ENCODE results near the gene MATR3. TPM values are rescaled to one million over a fixed set of nuclear protein-coding genes. Genes with fewer than 3 reads are reported as not detected.
"Not testable (repeated sequence)": the region's sequence is repeated elsewhere in the genome, so short reads cannot be mapped to it uniquely, and the experiment has no call there.

Gene MATR3
- total RNA-seq, 1 donor from 2014 or later = 301 TPM

- DNase-seq = no peak
Measured at GRCh38 chr5:139354186-139354585, 60.6 kb downstream of the MATR3 start.

GRCh38 chr5:139355900-139356299 is 62.4 kb downstream of the MATR3 start:
- not testable (repeated sequence) for DNase-seq

DNA sequence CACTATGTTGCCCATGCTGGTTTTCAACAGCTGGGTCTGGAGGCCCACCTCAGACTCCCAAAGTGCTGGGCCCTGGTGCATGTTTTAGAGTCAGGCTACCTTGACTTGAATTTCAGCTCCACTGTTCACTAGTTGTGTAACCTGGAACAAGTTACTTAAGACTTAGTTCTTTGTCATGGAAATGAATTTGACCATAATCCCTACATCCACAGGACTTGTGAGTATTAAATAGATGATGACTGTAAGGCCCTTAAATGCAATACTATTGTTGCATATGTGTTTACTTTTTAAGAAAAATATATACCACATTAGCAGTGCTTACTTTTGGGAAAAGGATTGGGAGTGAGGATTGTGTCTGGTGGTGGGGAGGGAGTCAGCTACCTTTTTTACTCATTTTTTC is 64.5 kb downstream of the MATR3 start:
- DNase-seq = no peak

DNA sequence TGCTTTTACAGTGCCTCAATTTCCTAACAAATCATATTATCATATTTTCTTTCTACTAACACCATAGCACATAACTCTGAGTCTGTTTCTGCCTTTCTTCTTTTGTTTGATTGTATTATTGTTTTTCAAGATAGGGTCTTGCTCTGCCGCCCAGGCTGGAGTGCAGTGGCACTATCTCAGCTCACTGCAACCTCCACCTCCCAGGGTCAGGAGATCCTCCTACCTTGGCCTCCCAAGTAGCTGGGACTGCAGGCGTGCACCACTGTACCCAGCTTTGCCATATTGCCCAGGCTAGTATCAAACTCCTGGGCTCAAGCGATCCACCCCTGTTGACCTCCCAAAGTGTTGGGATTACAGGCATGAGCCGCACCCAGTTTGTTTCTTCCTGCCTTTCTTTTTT is 66.8 kb downstream of the MATR3 start:
- no peak for DNase-seq

- no peak for DNase-seq
Measured at GRCh38 chr5:139361835-139362429, 68.4 kb downstream of the MATR3 start.

- DNase-seq = no peak
Measured at GRCh38 chr5:139363937-139364336, 70.4 kb downstream of the MATR3 start.

GRCh38 chr5:139364466-139364865 is 70.9 kb downstream of the MATR3 start:
- DNase-seq = no peak

- DNase-seq = peak; percentile 22
Measured at GRCh38 chr5:139368613-139369012, 75.1 kb downstream of the MATR3 start.

- DNase-seq = no peak
Measured at GRCh38 chr5:139369181-139369580, 75.6 kb downstream of the MATR3 start.

DNA sequence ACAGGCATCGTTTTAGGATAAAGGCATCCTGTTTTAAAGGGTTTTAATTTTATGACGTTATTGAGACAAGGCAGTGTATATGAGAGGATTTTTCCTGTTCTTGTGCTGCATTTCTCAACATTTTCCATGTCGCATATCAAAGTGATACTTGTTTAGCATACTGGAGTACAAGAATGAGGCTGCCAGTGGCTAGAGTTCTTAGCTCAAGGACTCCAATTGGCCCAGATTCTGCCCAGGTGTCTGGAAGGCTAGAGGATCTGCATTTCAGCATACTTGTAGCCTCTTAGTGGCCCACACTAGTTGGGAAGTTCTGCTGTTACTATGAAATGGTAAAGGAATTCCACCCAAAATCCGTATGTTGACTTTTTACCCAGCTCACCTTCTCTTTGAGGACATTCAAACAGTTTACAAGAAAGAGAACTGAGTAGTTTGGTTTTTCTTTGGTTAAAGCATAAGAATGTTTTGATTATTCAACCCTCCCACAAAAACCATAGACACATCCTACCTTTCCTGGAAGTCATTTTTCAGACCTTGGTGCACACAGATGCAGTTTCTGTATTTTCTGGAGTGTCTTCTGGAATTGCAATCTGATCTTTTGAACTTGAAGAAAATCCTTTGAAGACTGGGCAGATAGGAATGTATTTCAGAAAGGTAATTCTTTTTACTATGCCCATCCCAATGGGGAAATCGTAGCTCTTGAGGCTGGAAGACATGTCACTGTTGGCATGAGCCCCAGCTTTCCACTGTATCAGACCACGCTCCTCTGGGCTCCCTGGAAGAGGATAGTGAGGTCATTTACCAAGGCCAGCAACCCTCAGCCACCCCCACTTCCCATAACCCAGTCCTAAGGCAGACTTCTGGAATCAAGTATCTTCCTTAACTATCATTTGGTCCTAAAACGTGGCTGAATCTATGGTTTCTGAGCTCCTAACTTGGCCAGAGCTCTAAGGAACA is 78.2 kb downstream of the MATR3 start:
- DNase-seq = no peak

- no peak for DNase-seq
Measured at GRCh38 chr5:139374909-139375308, 81.4 kb downstream of the MATR3 start.

DNA sequence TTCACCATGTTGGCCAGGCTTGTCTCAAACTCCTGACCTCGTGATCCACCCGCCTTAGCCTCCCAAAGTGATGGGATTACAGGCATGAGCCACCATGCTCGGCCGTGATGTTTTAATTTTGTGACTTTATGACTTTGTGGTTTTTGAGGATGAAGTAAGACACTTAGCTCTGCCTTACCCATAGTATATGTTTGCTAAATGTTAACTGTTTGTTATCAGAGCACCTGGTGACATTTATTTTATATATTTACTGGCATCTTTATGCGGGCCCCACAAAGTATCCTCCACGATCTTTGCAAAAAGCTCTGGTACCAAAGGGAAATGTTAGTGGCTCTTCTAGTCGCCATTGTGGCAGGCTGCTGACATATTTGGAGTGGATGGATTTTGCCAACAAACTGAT is 82.8 kb downstream of the MATR3 start:
- DNase-seq = no peak

GRCh38 chr5:139377226-139377625 is 83.7 kb downstream of the MATR3 start:
- DNase-seq = no peak

- no peak for DNase-seq
Measured at GRCh38 chr5:139378101-139378825, 84.7 kb downstream of the MATR3 start.

DNA sequence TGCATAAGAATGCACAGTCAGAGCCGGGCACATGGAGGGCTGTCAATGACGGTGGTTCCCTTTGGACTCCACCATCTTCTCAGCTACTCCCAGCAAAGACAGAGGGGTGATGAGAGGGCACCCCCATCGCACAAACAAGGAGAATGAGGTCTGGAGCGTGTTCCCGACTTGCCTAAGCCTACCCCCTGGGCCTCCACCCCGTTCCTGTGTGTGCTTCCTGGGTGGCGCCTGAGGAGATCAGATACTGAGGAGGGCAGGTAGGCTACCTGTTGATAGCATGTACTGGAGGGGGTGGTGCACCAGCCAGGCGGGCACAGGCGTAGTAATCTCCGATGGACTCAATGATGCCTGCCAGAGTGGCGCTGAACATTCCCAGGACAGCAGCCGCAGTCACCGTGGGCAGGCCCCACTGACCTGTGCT is 85.4 kb downstream of the MATR3 start:
- DNase-seq = no peak

- no peak for DNase-seq
Measured at GRCh38 chr5:139379626-139380449, 86.3 kb downstream of the MATR3 start.

Other genes with a start within 250 kb of the MATR3 start
- 50.3 and 58.0 TPM in 2 replicates for gene SIL1, start 95.4 kb upstream of the MATR3 start, total RNA-seq
- 110 and 137 TPM in 2 replicates for gene PAIP2, start 48.1 kb downstream of the MATR3 start, total RNA-seq
- gene SLC23A1, start 89.6 kb downstream of the MATR3 start, total RNA-seq = not detected in 2 replicates
- 0.14 TPM in 1 of 2 replicates, not detected in the other for gene MZB1, start 96.2 kb downstream of the MATR3 start, total RNA-seq
- gene PROB1, start 101.4 kb downstream of the MATR3 start, total RNA-seq = 6.1 and 9.2 TPM in 2 replicates
- 8.0 and 10.0 TPM in 2 replicates for gene SPATA24, start 110.3 kb downstream of the MATR3 start, total RNA-seq
- gene DNAJC18, start 145.8 kb downstream of the MATR3 start, total RNA-seq = 8.6 and 9.0 TPM in 2 replicates
- gene ECSCR, start 169.0 kb downstream of the MATR3 start, total RNA-seq = 404 and 423 TPM in 2 replicates
- gene SMIM33, start 177.3 kb downstream of the MATR3 start, total RNA-seq = not detected in 2 replicates
- 36.9 and 69.6 TPM in 2 replicates for gene STING1, start 189.0 kb downstream of the MATR3 start, total RNA-seq